NB4 (cell line): Measurements from ENCODE around the gene NUP210.

ENCODE experiments used
- CTCF ChIP-seq: IDR thresholded peaks from one replicate; pipeline ENCODE4 v1.5.1; 2012; ENCODE audit warnings: low read depth, low read length
- MAX ChIP-seq: IDR thresholded peaks from 2 replicates; pipeline ENCODE4 v1.6.1; 2011; ENCODE audit warnings: low read depth, low read length
- POLR2A ChIP-seq: IDR thresholded peaks from 2 replicates; pipeline ENCODE4 v1.6.1; 2011; ENCODE audit warnings: mild to moderate bottlenecking; ENCODE audit not compliant: insufficient read length; ENCODE audit errors: extremely low read depth

- TF ChIP-seq CTCF (no peak), MAX (no peak), POLR2A (no peak)
These were observed 111.1 kb downstream of the NUP210 start for GRCh38 chr3:13309004-13309403.
